ENCODE measurements around the gene C5orf15.
A peak's percentile ranks its signal among the peaks of the same experiment; 100 is the strongest.

The C5orf15 gene

GRCh38 chr5:133968204-133968980 is at the start of gene C5orf15:
Gene C5orf15, minus strand, starts transcription at chr5:133968625. Its CDS starts 41 bp downstream, at chr5:133968584.
- DNase-seq: peak; percentile 97

GRCh38 chr5:134008266-134008749 is 39.9 kb upstream of the C5orf15 start:
- no peak for DNase-seq

- DNase-seq: no peak
Measured at GRCh38 chr5:134007581-134008265, 39.3 kb upstream of the C5orf15 start.

DNA sequence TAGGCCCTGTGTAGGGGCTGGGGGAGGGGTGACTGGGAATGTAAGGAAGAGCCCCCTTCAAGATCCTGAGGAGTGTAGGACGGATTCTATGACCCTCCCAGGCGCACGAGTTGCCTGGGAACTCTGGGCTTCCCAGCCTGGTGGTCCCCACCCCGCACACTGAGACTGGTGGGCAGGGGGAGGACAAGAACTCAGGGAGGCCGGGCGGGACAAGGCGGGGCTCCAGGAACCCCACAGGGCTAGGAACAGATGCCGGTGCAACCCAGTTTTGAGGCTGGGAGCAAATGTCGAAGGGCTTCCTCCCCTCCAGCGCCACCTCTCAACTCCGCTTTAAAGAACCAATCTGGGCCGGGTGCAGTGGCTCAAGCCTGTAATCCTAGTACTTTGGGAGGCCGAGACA is 37.7 kb upstream of the C5orf15 start:
- no peak for DNase-seq

GRCh38 chr5:134005417-134006061 is 37.1 kb upstream of the C5orf15 start:
- peak; percentile 20 for DNase-seq

DNA sequence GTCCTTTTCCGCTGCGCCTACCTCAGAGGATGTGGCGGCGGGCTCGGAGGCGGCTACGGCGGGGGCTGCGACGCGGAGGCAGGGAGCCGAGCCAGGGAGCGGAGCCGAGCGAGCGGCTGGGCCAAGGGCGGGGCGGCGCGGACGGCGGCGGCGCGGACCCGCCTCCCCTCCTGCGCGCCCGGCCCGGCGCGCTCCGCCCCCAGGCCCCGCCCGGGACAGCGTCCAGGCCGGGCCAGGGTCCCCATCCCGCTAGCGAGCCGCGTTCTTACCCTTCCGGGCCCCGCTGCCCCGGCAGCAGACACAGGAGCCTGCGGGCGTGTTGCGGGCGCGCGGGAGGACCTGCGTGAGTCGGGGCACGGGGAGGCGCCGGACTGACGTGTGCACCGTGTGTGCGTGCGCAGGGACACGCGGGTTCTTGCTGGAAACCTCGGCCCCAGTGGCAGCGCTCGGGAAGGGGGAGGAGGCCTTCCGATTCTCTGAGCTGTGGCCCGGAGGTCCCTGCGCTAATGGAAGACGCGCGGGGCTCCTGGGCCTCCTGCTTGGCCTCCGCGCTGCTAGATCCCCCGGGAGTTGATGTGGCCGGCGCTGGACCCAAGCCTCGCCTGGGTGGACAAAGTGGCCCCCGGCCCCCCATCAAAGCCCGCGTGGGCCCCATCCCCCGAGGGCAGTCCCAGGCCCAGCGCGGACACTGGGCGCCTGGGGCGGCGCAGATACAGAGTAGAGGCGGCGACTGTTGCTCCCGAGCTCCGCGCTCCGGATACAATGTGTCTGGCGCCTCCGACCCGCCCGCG is 36.4 kb upstream of the C5orf15 start, which contains the start of gene VDAC1:
Gene VDAC1 (minus strand): TSS at position 350 of the 791 bp plus-strand sequence. CDS start 11,963 bp downstream, outside the sequence.
- peak; percentile 86 for DNase-seq

DNA sequence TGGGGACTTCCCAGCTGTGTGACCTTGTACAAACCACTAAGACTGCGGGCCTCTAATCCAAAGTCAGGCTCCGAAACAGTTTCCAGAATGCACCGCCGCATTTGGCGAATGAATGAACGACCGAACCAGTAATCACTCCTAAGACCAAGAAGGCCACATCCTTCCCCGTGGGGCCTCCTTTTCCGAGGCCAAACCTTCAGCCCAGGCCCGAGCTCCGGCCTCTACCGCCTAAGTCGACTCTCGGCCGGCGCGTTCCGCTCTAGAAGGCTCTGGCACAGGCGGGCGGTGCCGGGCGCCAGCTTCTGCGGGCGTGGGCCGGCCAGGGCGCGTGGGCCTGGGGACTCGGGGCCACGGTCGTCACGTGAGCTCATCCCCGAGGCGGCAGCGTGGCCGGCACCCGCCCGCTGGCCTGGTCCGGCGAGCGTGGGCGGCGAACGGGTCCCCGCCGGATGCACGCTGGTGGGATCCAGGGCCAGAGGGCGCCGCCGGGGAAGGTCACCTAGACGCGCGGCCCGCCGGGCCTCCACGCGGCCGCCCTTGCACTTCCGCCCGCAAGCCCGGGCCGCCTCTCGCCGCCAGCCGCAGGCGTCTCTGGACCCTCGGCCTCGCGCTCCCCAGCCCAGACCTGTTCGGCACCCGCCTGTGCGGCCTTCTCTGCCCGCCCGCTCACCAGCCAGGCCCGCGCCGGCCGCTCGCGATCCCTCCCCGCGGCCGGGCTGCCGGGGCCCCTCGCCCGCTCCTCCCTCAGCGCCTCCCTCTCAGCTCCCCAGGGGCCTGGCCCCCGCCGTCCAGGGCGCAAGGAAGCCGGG is 35.6 kb upstream of the C5orf15 start:
- peak; percentile 69 for DNase-seq

DNA sequence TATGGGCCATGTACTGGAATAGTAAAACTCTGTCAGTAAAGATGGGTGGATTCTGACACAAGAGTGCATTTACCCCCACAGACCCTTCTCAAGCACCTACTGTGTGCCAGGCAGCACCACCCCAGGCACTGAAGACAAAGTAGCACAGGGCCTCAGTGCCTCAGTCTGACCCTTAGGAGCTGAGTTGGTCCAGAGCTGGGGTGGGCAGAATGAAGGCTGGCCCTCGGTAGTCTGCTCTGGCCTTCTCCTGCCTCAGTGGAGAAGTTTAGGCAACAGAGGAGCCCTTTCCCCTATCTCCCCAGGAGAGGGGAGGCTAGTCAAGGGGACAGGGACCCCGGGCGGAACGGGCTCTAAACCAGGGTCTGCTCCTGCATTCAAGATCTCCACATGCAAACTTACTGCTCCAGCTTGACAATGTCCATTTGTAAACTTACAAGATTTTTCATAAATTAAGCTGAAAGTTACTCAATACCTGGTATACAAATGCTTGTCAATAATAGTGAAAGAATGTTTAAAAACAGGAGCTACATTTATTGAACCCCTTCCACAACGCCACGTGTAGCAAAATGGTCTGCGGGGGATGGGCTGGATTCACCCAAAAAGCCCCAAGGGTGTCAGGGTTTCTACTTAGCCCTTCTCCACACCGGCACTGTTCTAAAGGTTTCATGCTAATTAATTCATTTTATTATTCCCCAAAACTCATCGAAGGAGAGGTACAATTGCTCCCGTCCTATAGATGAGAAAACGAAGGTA is 34.8 kb upstream of the C5orf15 start:
- DNase-seq: no peak

GRCh38 chr5:134001938-134002731 is 33.7 kb upstream of the C5orf15 start:
- DNase-seq: no peak

- DNase-seq: no peak
Measured at GRCh38 chr5:134000696-134001453, 32.5 kb upstream of the C5orf15 start.

GRCh38 chr5:134000091-134000511 is 31.7 kb upstream of the C5orf15 start:
- DNase-seq: no peak

DNA sequence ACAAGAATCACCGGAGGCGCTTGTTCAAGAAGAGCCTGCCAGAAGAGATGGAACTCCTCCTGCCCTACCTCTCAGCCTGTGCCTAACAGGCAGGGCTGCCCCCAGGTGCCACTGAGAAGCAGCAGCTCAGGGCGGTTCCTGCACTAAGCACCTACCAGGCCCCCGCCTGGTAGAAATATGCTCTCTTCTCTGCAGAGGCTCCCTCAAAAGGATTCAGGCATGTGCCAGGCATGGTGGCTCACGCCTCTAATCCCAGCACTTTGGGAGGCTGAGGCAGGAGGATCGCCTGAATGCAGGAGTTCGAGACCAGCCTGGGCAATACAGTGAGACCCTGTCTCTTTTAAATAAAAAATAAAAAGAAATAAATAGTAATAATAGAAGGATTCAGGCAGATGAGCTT is 30.4 kb upstream of the C5orf15 start:
- no peak for DNase-seq

GRCh38 chr5:133998042-133998441 is 29.6 kb upstream of the C5orf15 start:
- no peak for DNase-seq

GRCh38 chr5:133996683-133997252 is 28.3 kb upstream of the C5orf15 start:
- DNase-seq: peak; percentile 32

DNA sequence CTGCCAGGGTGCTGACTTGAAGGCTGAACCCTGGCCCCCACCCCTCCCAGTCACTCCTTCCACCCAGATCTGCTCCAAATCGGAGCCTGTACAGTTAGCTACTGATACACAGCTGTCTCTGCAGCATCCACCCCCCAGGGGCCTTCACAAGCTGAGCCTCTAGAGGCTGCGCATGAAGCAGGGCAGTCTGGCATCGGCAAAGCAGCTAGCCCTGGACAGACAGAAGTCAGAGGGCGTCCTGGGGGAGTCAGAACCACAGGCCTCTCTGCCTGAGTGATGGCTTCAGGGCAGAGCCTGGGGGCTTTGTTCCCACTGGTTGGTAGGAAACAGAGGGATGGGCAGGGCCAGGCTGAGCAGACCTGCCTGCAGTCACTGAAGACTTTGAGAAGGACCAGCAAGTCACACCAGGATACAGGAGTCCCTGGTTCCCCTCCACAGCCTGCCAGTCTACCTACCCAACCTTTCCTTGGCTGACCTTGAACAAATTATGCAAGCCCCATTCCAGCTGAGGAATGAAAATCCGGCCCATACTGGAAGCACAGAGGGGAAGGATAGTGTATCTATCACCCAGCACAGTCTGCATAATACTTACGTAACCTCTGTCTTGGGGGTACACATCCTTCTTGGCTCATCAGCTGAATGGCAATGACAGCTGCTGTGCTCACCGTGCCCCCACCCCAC is 27.6 kb upstream of the C5orf15 start:
- no peak for DNase-seq

DNA sequence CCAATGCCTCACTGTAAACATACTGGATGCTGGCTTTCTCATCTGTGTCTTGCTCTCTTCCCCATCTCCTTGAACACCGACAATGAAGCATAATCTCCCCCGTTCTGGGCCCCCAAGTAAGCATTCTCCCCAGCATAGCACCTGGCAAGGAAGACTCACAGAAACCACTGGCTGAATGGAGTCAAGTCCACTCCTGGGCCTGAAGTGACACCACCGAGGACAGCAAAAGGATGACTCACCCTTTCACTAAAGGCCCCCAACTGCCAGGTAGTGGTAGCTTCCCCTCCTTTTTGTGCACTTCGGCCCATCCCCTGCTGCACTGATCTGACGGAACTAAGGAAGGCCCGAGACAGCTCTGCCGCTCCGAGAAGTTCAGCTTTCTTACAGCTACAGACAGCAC is 26.9 kb upstream of the C5orf15 start:
- no peak for DNase-seq

DNA sequence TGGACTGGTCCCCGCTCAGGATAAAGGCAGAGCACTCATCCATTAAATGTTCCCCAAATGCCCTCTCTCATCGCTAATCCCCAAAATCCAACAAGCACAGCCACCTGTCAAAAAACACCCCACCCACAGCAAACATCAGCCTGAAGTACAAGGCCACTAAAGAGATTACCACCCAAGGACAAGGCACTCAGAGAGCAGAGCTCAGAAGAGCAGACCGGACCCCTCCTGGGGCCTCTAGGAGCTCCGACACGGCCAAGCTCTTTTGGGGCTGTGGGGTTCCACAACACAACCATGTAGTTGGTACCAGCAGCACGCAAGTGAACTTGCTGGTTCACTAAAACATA is 26.5 kb upstream of the C5orf15 start:
- DNase-seq: no peak

GRCh38 chr5:133994297-133994989 is 26.0 kb upstream of the C5orf15 start:
- no peak for DNase-seq
